Activated CD8-positive, alpha-beta T cell treated with anti-CD3 and anti-CD28 coated beads for 36 hours (primary cell): ENCODE results near the gene MCMBP. TPM values are rescaled to one million over a fixed set of nuclear protein-coding genes. Genes with fewer than 3 reads are reported as not detected.

Experiments
- ATAC-seq: fragments of 200-7000 bp; cut with Tn5 transposase; one replicate; pipeline ENCODE4 v1.10.0; 2021; ENCODE audit warnings: mild to moderate bottlenecking, moderate library complexity
- CTCF ChIA-PET: fragments of 350-600 bp; sonication (Branson Sonifier 250); formaldehyde crosslinking; loops from one replicate; lab custom pipeline; 2021; ENCODE audit warnings: antibody characterized with exemption; lab: Charles Lee
- POLR2A ChIA-PET: fragments of 350-600 bp; sonication (Branson Sonifier 250); formaldehyde crosslinking; loops from one replicate; lab custom pipeline; 2021; ENCODE audit warnings: antibody characterized with exemption; lab: Charles Lee
- DNase-seq: peaks from one replicate; pipeline ENCODE4 v3.0.0-alpha.2; 2020
- H3K27ac Mint-ChIP-seq: one replicate; pipeline ENCODE4 v1.8.0; 2021; ENCODE audit warnings: mild to moderate bottlenecking, mixed read lengths
- H3K27me3 Mint-ChIP-seq: one replicate; pipeline ENCODE4 v1.8.0; 2021; ENCODE audit warnings: mixed read lengths
- H3K36me3 Mint-ChIP-seq: one replicate; pipeline ENCODE4 v1.8.0; 2021; ENCODE audit warnings: low read depth, mixed read lengths
- H3K4me1 Mint-ChIP-seq: one replicate; pipeline ENCODE4 v1.8.0; 2021; ENCODE audit warnings: low read depth, mixed read lengths
- H3K4me3 Mint-ChIP-seq: one replicate; pipeline ENCODE4 v1.8.0; 2021; ENCODE audit warnings: mild to moderate bottlenecking, moderate library complexity, mixed read lengths
- H3K9me3 Mint-ChIP-seq: one replicate; pipeline ENCODE4 v1.8.0; 2021; ENCODE audit warnings: mixed read lengths
- CTCF ChIP-seq: fragments of 200-600 bp; IDR thresholded peaks from one replicate; pipeline ENCODE4 v1.8.0; 2022; ENCODE audit warnings: antibody characterized with exemption, mild to moderate bottlenecking
- intact Hi-C: fragments of 100-400 bp; cut with micrococcal nuclease; formaldehyde crosslinking; loops from one replicate; pipeline ENCODE4 v1.10.0; 2022
- total RNA-seq, 2 experiments: library from RNA; stranded (reverse); gene quantifications; one replicate each; pipeline ENCODE4 v1.2.3, GENCODE V29; 2021

Gene MCMBP
- total RNA-seq, 2 experiments from 2014 or later: 86.2 to 90.5 TPM

GRCh38 chr10:119862524-119862923, 10.1 kb downstream of the MCMBP start:
- Mint-ChIP-seq H3K4me3 (no peak overlapping the region), H3K27ac (no peak overlapping the region), H3K36me3 (peaks cover 37% of the 10 kb centered on the region), H3K27me3 (no peaks in the 10 kb centered on the region), H3K9me3 (peaks cover 7% of the 10 kb centered on the region), H3K4me1 (peaks cover 56% of the 10 kb centered on the region)
- ChIA-PET POLR2A (interaction anchor here (0.6 to 2.8 kb wide), 3 partner anchors 9 to 180 kb away, joined by 3 to 21 read pairs (median 3); partner anchors contain the start of gene MCMBP), CTCF (interaction anchor here (1.0 to 2.7 kb wide), 3 partner anchors 10 to 319 kb away, joined by 3 to 10 read pairs (median 3); partner anchors contain the start of gene MCMBP)
- DNase-seq (no peak), ATAC-seq (no peak)
- intact Hi-C loops: loop anchor here (5.0 kb wide), 1 partner anchor 110 kb away; no protein-coding TSS in a partner anchor
- no peak for TF ChIP-seq CTCF

GRCh38 chr10:119860866-119861607, 11.6 kb downstream of the MCMBP start:
- no peak overlapping the region for H3K4me3 Mint-ChIP-seq
- H3K9me3 Mint-ChIP-seq: peaks cover 7% of the 10 kb centered on the region
- ChIA-PET POLR2A (interaction anchor here (2.8 kb wide), 1 partner anchor 11 kb away, joined by 21 read pairs; the partner anchor contains the start of gene MCMBP), CTCF (interaction anchor here (0.6 to 4.4 kb wide), 8 partner anchors 10 to 176 kb away, joined by 3 to 69 read pairs (median 9); partner anchors contain the start of genes INPP5F and MCMBP)
- DNase-seq: no peak
- peak; percentile 53 for ATAC-seq
- H3K36me3 Mint-ChIP-seq: peaks cover 35% of the 10 kb centered on the region
- H3K27me3 Mint-ChIP-seq: no peaks in the 10 kb centered on the region
- H3K27ac Mint-ChIP-seq: no peak overlapping the region
- TF ChIP-seq CTCF: no peak
- H3K4me1 Mint-ChIP-seq: peaks cover 48% of the 10 kb centered on the region
- intact Hi-C loops: loop anchor here (5.0 kb wide), 1 partner anchor 109 kb away; no protein-coding TSS in a partner anchor

- intact Hi-C loops: loop anchor here (5.0 kb wide), 1 partner anchor 107 kb away; no protein-coding TSS in a partner anchor
- DNase-seq: no peak
- peak; percentile 83 for TF ChIP-seq CTCF
- ChIA-PET POLR2A (interaction anchor here (1.3 to 1.7 kb wide), 3 partner anchors 10 to 173 kb away, joined by 3 to 12 read pairs (median 6); partner anchors contain the start of gene MCMBP), CTCF (interaction anchor here (0.6 to 4.4 kb wide), 53 partner anchors 8 to 316 kb away, joined by 3 to 69 read pairs (median 4); partner anchors contain the start of genes INPP5F, MCMBP and SEC23IP)
- ATAC-seq: peak; percentile 55
- Mint-ChIP-seq H3K4me1 (peaks cover 40% of the 10 kb centered on the region), H3K9me3 (peaks cover 6% of the 10 kb centered on the region), H3K27ac (peak overlapping the region; percentile 10), H3K4me3 (no peak overlapping the region), H3K27me3 (no peaks in the 10 kb centered on the region), H3K36me3 (peaks cover 30% of the 10 kb centered on the region)
Measured at GRCh38 chr10:119859420-119860258, 13.0 kb downstream of the MCMBP start.

GRCh38 chr10:119858063-119858462, 14.6 kb downstream of the MCMBP start:
- ChIA-PET CTCF (interaction anchor here (0.7 to 4.4 kb wide), 8 partner anchors 10 to 171 kb away, joined by 3 to 69 read pairs (median 16); partner anchors contain the start of gene MCMBP), POLR2A (no interaction called here)
- ATAC-seq (no peak), DNase-seq (no peak)
- Mint-ChIP-seq H3K4me1 (peaks cover 32% of the 10 kb centered on the region), H3K4me3 (no peak overlapping the region), H3K9me3 (no peaks in the 10 kb centered on the region), H3K36me3 (peaks cover 26% of the 10 kb centered on the region), H3K27me3 (no peaks in the 10 kb centered on the region), H3K27ac (no peak overlapping the region)
- intact Hi-C loops: loop anchor here (1.0 kb wide), 1 partner anchor 172 kb away; no protein-coding TSS in a partner anchor
- TF ChIP-seq CTCF: no peak
